GM12878 (cell line): ENCODE measurements around the gene CACNA1E. TPM values are rescaled to one million over a fixed set of nuclear protein-coding genes. Genes with fewer than 3 reads are reported as not detected.

Source experiments
- ATAC-seq: fragments of 200-7000 bp; cut with Tn5 transposase; 3 replicates; pipeline ENCODE4 v1.9.1; 2020; ENCODE audit warnings: mild to moderate bottlenecking, moderate library complexity
- BruUV-seq: library from RNA; stranded (reverse); fragments of 400-500 nt; replicated peaks from 2 replicates; lab custom pipeline; 2021; lab: Mats Ljungman, UMichigan
- CTCF ChIA-PET: fragments of 300-600 bp; sonication (Branson Sonifier 250); formaldehyde crosslinking; extraction: SDS; loops from one replicate; lab custom pipeline; 2021; ENCODE audit warnings: inconsistent platforms; lab: Yijun Ruan, JAX
- POLR2A ChIA-PET: fragments of 350-600 bp; formaldehyde crosslinking; extraction: SDS; loops from one replicate; lab custom pipeline; 2021; ENCODE audit warnings: inconsistent platforms; lab: Charles Lee
- RAD21 ChIA-PET: fragments of 300-600 bp; sonication (Branson Sonifier 250); formaldehyde crosslinking; loops from one replicate; lab custom pipeline; 2023; ENCODE audit warnings: antibody characterized with exemption; ENCODE audit not compliant: unreplicated experiment; lab: Charles Lee
- SMC1A ChIA-PET: fragments of 300-600 bp; sonication (Branson Sonifier 250); formaldehyde crosslinking; loops from one replicate; lab custom pipeline; 2023; ENCODE audit not compliant: unreplicated experiment, uncharacterized antibody; lab: Charles Lee
- DNase-seq: peaks from one replicate; pipeline ENCODE4 v3.0.0-alpha.2; 2011; ENCODE audit warnings: low read depth, low spot score
- FAIRE-seq: peaks from 3 replicates; lab custom pipeline; 2011; peaks lifted over from hg19 to GRCh38; lab: Jason Lieb, UNC
- H2AFZ ChIP-seq: 2 replicates; pipeline ENCODE4 v1.6.0; 2011; ENCODE audit warnings: low read depth, low read length, control low read depth; ENCODE audit not compliant: control insufficient read depth
- H3K27ac ChIP-seq: 2 replicates; pipeline ENCODE4 v1.5.1; 2011; ENCODE audit warnings: control low read depth; ENCODE audit not compliant: control insufficient read depth, insufficient read depth
- H3K27me3 ChIP-seq, 2 experiments: replicated peaks in 1 of 2; 2 replicates each; pipeline versions ENCODE4 v1.6.0 to v1.6.1; 2011; ENCODE audit warnings: low read length in 1 of 2; ENCODE audit not compliant: control insufficient read depth in 2 of 2, insufficient read depth in 2 of 2
- H3K36me3 ChIP-seq, 2 experiments: 2 replicates each; pipeline ENCODE4 v1.5.1; 2011; ENCODE audit warnings: low read length in 1 of 2; ENCODE audit not compliant: control insufficient read depth in 2 of 2, insufficient read depth in 2 of 2
- H3K4me1 ChIP-seq: 2 replicates; pipeline ENCODE4 v1.6.1; 2011; ENCODE audit warnings: mild to moderate bottlenecking, low read length, moderate library complexity, mixed read lengths; ENCODE audit not compliant: control insufficient read depth, insufficient read depth
- H3K4me2 ChIP-seq: 2 replicates; pipeline ENCODE4 v1.6.0; 2011; ENCODE audit warnings: control low read depth; ENCODE audit not compliant: control insufficient read depth, insufficient read depth
- H3K4me3 ChIP-seq: fragments of 200-600 bp; sonication (generic); 2 replicates; pipeline ENCODE4 v1.5.1; 2016
- H3K79me2 ChIP-seq: 2 replicates; pipeline ENCODE4 v1.6.0; 2011; ENCODE audit warnings: low read length; ENCODE audit not compliant: control insufficient read depth, insufficient read depth
- H3K9ac ChIP-seq: 2 replicates; pipeline ENCODE4 v1.8.0; 2011; ENCODE audit warnings: low read length, control low read depth, mixed read lengths; ENCODE audit not compliant: control insufficient read depth, insufficient read depth
- H3K9me3 ChIP-seq: replicated peaks from 3 replicates; pipeline ENCODE4 v1.5.1; 2011; ENCODE audit warnings: mild to moderate bottlenecking, low read length; ENCODE audit not compliant: control insufficient read depth, insufficient read depth
- H4K20me1 ChIP-seq: 2 replicates; pipeline ENCODE4 v1.6.0; 2011; ENCODE audit not compliant: control insufficient read depth, insufficient read depth
- DPF2 ChIP-seq: fragments of 450-650 bp; IDR thresholded peaks from 2 replicates; pipeline ENCODE4 v1.6.1; 2017; ENCODE audit warnings: mild to moderate bottlenecking
- IRF4 ChIP-seq: IDR thresholded peaks from 2 replicates; pipeline ENCODE4 v1.6.1; 2011; ENCODE audit warnings: low read depth, low read length
- PAX5 ChIP-seq: IDR thresholded peaks from 2 replicates; pipeline ENCODE4 v1.6.1; 2011; ENCODE audit warnings: low read depth, low read length, borderline replicate concordance
- PAX8 ChIP-seq: fragments of 450-650 bp; IDR thresholded peaks from 2 replicates; pipeline ENCODE4 v1.6.1; 2017; ENCODE audit warnings: mild to moderate bottlenecking, moderate library complexity
- REST ChIP-seq: IDR thresholded peaks from 2 replicates; pipeline ENCODE4 v1.6.1; 2012; ENCODE audit warnings: mild to moderate bottlenecking, low read depth, low read length
- SP1 ChIP-seq: IDR thresholded peaks from one replicate; pipeline ENCODE4 v1.6.1; 2011; ENCODE audit warnings: low read depth, low read length
- SUPT20H ChIP-seq: IDR thresholded peaks from 2 replicates; pipeline ENCODE4 v1.6.1; 2011; ENCODE audit warnings: low read depth, mild to moderate bottlenecking, low read length, moderate library complexity, borderline replicate concordance; ENCODE audit not compliant: control insufficient read depth
- SUZ12 ChIP-seq: fragments of 200-600 bp; sonication (generic); IDR thresholded peaks from one replicate; pipeline ENCODE4 v1.6.1; 2018; ENCODE audit warnings: antibody characterized with exemption, mild to moderate bottlenecking; ENCODE audit not compliant: unreplicated experiment
- WGBS: methylation state at CpG from one replicate; pipeline ENCODE4 v1.1.6; 2016; ENCODE audit warnings: low lambda C conversion rate; ENCODE audit not compliant: insufficient replicate concordance, insufficient coverage; ENCODE audit errors: missing lambda C conversion rate; 5-methylcytosine and 5-hydroxymethylcytosine counted together
- in situ Hi-C: fragments of 300-500 bp; cut with MboI; formaldehyde crosslinking; loops from 9 replicates; pipeline ENCODE4 v1.14.3; 2018; ENCODE audit warnings: mixed read lengths
- intact Hi-C: fragments of 100-400 bp; cut with micrococcal nuclease; formaldehyde crosslinking; loops from one replicate; pipeline ENCODE4 v1.14.2; 2022; ENCODE audit not compliant: unreplicated experiment
- polyA plus RNA-seq, 11 experiments: library from polyadenylated mRNA; depleted of rRNA in 4 of 11; unstranded in 6 of 11; stranded (reverse) in 5 of 11; fragments of >200 nt; fragmentation: Nextera tagmentation in 4 of 11; fragmentation: Illumina TruSeq in 1 of 11; extraction: Ambion mirVana in 4 of 11; extraction: Trizol in 1 of 11; gene quantifications; 1 replicate in 1 of 11; 2 replicates in 10 of 11; pipeline versions ENCODE4 v1.2.1 to v1.2.3, GENCODE V29; 2011 to 2016; ENCODE audit warnings: inconsistent platforms in 2 of 11, missing spikeins in 2 of 11, low read depth in 1 of 11
- total RNA-seq, 4 experiments: library from RNA; depleted of rRNA in 3 of 4; stranded (reverse); fragments of >200 nt in 3 of 4; fragmentation: Illumina TruSeq in 1 of 4; extraction: Trizol in 1 of 4; gene quantifications; 2 replicates each; pipeline versions ENCODE4 v1.2.1 to v1.2.3, GENCODE V29; 2013 to 2021
- TF ChIP-seq, protein P1 (sequence below): IDR thresholded peaks from 2 replicates; pipeline ENCODE4 v1.6.1; 2012; ENCODE audit warnings: improper control_type of control experiment, low read depth, low read length; ENCODE audit not compliant: insufficient replicate concordance
- TF ChIP-seq, protein P2 (sequence below): IDR thresholded peaks from 2 replicates; pipeline ENCODE4 v1.6.1; 2011; ENCODE audit warnings: borderline replicate concordance, low read depth, mild to moderate bottlenecking, moderate library complexity, low read length; ENCODE audit not compliant: insufficient read depth, poor library complexity, severe bottlenecking

The CACNA1E gene
- total and polyA plus RNA-seq, 10 of the 15 experiments (the other 5 are each of a cell fraction or from before 2014, with no cell fraction given) = 0.57 to 22.0 (median 8.5) TPM

DNA sequence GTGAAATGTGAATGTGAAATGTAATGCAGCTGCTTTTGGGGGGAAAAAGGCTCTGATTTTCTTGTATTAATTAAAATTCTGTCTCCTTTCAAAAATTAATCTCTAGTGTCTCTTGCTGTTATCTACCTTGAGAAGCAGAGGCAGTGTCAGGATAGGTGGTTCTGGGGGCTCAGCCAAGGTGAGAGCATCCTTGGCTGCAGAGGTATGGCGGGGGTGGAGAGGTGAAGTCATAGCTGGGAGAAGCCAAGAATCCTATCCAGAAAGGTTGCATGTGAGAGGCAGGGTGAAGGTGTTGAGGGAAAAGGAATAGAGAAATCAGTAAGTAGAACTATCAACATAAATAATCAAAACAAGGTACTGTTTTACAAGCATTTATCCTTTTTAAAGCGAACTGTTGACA lies 181.2 kb downstream of the CACNA1E start:
- no peaks in the 10 kb centered on the region for H4K20me1 ChIP-seq
- RAD21 ChIA-PET = no interaction called here
- no peak overlapping the region for H3K4me2 ChIP-seq
- H3K79me2 ChIP-seq = no peaks in the 10 kb centered on the region
- POLR2A ChIA-PET = no interaction called here
- no peak overlapping the region for H2AFZ ChIP-seq
- H3K4me1 ChIP-seq = no peaks in the 10 kb centered on the region
- ATAC-seq (no peak), FAIRE-seq (no peak), DNase-seq (no peak)
- H3K9ac ChIP-seq = no peak overlapping the region
- no peaks in the 10 kb centered on the region for H3K36me3 ChIP-seq
- intact Hi-C loops (no loop called here), in situ Hi-C loops (no loop called here)
- no peak overlapping the region for H3K4me3 ChIP-seq
- no TSS peak for BruUV-seq
- no peaks in the 10 kb centered on the region for H3K27me3 ChIP-seq
- WGBS = 63% methylated on average over 2 of the region's 2 CpGs
- no peaks in the 10 kb centered on the region; the same call in 2 of the 3 replicates for H3K9me3 ChIP-seq
- SMC1A ChIA-PET = interaction anchor here (1.1 kb wide), 1 partner anchor 12 kb away, joined by 3 read pairs; no protein-coding TSS in a partner anchor
- no peak overlapping the region for H3K27ac ChIP-seq
- CTCF ChIA-PET = no interaction called here
- TF ChIP-seq PAX5 (no peak), REST (no peak), IRF4 (no peak), SUPT20H (no peak), SP1 (no peak), SUZ12 (no peak), PAX8 (no peak), DPF2 (no peak)
- TF ChIP-seq, protein P1, sequence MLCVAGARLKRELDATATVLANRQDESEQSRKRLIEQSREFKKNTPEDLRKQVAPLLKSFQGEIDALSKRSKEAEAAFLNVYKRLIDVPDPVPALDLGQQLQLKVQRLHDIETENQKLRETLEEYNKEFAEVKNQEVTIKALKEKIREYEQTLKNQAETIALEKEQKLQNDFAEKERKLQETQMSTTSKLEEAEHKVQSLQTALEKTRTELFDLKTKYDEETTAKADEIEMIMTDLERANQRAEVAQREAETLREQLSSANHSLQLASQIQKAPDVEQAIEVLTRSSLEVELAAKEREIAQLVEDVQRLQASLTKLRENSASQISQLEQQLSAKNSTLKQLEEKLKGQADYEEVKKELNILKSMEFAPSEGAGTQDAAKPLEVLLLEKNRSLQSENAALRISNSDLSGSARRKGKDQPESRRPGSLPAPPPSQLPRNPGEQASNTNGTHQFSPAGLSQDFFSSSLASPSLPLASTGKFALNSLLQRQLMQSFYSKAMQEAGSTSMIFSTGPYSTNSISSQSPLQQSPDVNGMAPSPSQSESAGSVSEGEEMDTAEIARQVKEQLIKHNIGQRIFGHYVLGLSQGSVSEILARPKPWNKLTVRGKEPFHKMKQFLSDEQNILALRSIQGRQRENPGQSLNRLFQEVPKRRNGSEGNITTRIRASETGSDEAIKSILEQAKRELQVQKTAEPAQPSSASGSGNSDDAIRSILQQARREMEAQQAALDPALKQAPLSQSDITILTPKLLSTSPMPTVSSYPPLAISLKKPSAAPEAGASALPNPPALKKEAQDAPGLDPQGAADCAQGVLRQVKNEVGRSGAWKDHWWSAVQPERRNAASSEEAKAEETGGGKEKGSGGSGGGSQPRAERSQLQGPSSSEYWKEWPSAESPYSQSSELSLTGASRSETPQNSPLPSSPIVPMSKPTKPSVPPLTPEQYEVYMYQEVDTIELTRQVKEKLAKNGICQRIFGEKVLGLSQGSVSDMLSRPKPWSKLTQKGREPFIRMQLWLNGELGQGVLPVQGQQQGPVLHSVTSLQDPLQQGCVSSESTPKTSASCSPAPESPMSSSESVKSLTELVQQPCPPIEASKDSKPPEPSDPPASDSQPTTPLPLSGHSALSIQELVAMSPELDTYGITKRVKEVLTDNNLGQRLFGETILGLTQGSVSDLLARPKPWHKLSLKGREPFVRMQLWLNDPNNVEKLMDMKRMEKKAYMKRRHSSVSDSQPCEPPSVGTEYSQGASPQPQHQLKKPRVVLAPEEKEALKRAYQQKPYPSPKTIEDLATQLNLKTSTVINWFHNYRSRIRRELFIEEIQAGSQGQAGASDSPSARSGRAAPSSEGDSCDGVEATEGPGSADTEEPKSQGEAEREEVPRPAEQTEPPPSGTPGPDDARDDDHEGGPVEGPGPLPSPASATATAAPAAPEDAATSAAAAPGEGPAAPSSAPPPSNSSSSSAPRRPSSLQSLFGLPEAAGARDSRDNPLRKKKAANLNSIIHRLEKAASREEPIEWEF = no peak
- TF ChIP-seq, protein P2, sequence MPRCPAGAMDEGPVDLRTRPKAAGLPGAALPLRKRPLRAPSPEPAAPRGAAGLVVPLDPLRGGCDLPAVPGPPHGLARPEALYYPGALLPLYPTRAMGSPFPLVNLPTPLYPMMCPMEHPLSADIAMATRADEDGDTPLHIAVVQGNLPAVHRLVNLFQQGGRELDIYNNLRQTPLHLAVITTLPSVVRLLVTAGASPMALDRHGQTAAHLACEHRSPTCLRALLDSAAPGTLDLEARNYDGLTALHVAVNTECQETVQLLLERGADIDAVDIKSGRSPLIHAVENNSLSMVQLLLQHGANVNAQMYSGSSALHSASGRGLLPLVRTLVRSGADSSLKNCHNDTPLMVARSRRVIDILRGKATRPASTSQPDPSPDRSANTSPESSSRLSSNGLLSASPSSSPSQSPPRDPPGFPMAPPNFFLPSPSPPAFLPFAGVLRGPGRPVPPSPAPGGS = no peak
